Ramos (cell line): Measurements from ENCODE around the gene KLF18.
"Not testable (repeated sequence)": the region's sequence is repeated elsewhere in the genome, so short reads cannot be mapped to it uniquely, and the experiment has no call there.

Source experiments
- in situ Hi-C: fragments of 300-500 bp; cut with MboI; formaldehyde crosslinking; loops from one replicate; pipeline ENCODE4 v1.14.3; 2022; ENCODE audit warnings: low sequenced_read_pairs; ENCODE audit not compliant: unreplicated experiment

The KLF18 gene

GRCh38 chr1:44129616-44130500, 11.6 kb downstream of the KLF18 start:
- in situ Hi-C loops, result no loop called here

- in situ Hi-C loops, result no loop called here
Measured at GRCh38 chr1:44120398-44120949, 21.0 kb downstream of the KLF18 start.

DNA sequence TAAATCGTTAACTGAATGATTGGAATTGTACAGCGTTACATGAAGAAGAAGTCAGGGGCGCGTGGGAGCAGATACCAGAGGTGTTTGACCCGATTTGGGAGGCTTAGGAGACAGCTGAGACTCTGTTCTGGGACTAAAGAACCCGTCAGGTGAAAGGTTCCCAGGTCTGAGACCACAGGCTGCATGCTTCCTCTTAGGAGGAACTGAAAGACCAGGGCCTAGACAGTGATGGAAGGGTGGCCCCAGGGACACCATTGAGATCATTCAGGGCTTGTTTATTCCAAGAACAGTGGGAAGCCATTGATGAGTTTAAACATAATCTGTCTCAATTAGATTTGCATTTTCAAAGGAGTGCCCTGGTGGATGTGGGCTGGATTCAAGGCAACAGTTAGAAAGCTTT, 21.9 kb downstream of the KLF18 start:
- in situ Hi-C loops, result no loop called here

DNA sequence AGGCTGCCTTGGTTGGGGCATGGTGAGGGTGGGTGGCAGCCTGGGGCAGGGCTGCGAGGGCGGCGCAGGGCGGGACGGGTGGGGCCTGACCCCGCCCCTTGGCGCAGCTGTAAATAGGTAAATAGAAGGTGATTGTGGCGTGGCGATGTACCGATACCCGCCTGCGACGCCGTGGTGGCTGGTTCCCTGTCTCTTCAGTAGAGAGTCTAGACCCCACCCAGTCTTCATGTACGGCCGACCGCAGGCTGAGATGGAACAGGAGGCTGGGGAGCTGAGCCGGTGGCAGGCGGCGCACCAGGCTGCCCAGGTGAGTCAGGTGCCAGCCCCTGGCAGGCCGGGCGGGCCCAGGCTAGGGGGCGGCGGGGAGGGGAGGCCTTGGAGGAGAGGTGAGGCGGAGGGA, 22.7 kb downstream of the KLF18 start, which contains the start of gene KLF17:
KLF17 (plus strand) TSS at position 140 of the 400 bp plus-strand sequence; CDS start at position 227, 87 bp downstream.
- in situ Hi-C loops, result no loop called here

GRCh38 chr1:44117272-44117671, 24.2 kb downstream of the KLF18 start:
- in situ Hi-C loops, result not testable (repeated sequence)

DNA sequence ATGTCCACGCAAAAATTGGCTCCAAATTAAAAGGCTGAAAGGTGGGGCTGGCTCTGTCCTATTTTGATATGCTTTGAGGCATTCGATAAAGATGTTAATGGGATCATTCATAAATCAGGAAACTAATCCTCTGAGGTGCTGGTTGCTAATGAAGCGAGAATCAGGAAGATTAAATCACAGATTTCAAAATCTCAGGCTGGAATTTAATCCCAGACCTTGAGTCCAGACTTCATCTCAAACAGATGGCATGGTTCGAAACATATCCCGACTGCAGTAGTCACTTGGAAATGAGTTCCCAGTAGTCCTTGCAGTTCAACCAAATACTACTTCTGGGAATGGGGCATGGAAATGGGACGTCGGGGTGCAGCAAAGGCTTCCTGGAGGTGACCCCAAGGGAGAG, 27.3 kb downstream of the KLF18 start:
- in situ Hi-C loops, result no loop called here

- in situ Hi-C loops, result no loop called here
Measured at GRCh38 chr1:44113095-44113609, 28.3 kb downstream of the KLF18 start.

- in situ Hi-C loops, result no loop called here
Measured at GRCh38 chr1:44112486-44112885, 28.9 kb downstream of the KLF18 start.

DNA sequence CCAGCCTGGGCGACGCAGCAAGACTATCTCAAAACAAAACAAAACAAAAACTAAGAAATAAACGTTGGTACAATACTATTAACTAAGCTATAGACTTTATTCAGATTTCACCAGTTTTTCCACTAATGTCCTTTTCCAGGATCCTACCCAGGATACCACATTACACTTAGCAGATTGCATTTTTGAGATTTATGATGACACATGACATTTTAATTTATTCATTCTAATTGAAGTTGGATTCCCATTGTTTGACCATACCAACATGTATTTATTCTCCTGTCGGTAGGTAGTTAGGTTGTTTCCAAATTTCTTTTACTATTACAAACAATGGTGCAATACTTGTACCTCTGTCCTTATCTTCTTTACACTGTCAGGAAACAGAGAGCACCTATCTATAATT, 29.6 kb downstream of the KLF18 start:
- in situ Hi-C loops, result no loop called here

- in situ Hi-C loops, result no loop called here
Measured at GRCh38 chr1:44110916-44111315, 30.5 kb downstream of the KLF18 start.

GRCh38 chr1:44108971-44109370, 32.5 kb downstream of the KLF18 start:
- in situ Hi-C loops, result no loop called here

GRCh38 chr1:44108241-44108640, 33.2 kb downstream of the KLF18 start:
- in situ Hi-C loops, result no loop called here

- in situ Hi-C loops, result no loop called here
Measured at GRCh38 chr1:44105810-44106209, 35.6 kb downstream of the KLF18 start.

DNA sequence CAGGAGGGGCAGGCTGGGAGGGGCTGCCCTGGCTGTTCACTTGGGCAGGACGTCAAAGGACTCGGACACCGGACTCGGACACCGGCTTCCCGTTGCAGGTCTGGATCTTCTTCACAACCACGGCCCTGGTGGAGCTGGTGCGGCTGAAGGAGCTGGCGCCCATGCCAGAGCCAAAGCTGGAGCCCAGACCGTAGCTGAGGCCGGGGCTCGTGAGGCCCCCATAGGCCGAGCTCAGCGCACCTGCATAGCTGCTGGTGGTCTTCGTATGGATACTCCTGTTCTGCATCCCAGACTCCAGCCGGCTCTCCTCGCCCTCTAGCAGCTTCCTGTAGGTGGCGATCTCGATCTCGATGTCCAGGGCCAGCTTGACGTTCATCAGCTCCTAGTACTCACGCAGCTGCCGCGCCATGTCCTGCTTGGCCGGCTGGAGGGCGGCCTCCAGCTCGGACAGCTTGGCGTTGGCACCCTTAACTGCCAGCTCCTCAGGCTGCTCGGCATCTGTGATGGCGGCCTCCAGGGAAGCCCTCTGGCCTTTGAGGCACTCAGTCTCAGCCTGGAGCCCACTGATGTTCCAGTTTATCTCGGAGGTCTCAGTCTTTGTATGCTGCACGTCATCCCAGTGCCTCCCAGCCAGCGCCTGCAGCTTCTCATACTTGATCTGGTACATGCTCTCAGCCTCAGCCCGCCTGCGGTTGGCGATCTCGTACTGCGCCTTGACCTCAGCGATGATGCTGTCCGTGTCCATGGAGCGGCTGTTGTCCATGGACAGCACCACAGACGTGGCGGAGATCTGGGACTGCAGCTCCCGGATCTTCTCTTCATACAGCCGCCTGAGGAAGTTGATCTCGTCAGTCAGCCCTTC, 37.9 kb downstream of the KLF18 start:
- in situ Hi-C loops, result no loop called here

DNA sequence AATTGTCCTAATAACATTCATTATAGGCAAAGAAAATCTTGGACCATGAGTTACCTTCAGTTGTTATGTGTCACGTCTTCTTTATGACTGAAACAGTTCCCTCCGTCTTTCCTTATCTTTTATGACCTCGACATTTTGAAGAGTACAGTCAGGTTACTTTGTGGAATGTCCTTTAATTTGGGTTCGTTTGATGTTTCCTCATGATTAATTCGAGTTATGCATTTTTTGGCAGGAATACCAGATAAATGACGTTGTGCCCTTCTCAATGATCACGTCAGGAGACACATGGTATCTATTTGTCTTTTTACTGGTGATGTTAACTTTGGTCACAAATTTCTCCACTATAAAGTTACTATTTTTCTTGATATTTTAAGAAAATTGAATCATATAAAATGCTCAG, 40.1 kb downstream of the KLF18 start:
- in situ Hi-C loops, result no loop called here

DNA sequence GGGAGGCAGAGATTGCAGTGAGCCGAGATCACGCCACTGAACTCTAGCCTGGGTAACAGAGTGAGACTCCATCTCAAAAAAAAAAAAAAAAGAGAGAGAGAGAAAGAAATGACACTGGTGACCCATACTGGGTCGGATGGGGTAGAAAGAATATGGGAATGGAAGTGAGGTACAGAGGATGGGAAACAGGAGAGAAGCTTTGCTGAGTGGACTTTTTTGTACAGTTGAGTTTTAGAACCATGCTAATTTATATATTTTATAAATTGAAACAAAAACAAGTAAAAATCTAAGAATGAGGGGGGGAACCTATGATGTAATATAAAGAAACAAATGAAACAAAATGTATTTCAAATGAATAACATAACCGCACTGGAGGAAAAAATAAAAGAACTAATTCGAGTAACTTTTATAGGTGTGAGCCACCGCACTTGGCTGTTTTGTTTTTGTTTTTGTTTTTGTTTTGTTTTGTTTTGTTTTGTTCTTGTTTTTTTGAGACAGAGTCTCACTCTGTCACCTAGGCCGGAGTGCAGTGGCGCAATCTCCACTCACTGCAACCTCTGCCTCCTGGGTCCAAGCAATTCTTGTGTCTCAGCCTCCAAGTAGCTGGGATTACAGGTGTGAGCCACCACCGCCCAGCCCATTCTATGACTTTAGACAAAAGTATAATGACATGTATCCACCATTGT, 41.1 kb downstream of the KLF18 start:
- in situ Hi-C loops, result no loop called here

- in situ Hi-C loops, result no loop called here
Measured at GRCh38 chr1:44094047-44094446, 47.4 kb downstream of the KLF18 start.

GRCh38 chr1:44090429-44091252, 50.8 kb downstream of the KLF18 start:
- in situ Hi-C loops, result no loop called here

- in situ Hi-C loops, result no loop called here
Measured at GRCh38 chr1:44089371-44090048, 51.9 kb downstream of the KLF18 start.
